Measurements from ENCODE around the gene TMCC1. TPM values are rescaled to one million over a fixed set of nuclear protein-coding genes. Genes with fewer than 3 reads are reported as not detected.
"Not testable (repeated sequence)": the region's sequence is repeated elsewhere in the genome, so short reads cannot be mapped to it uniquely, and the experiment has no call there.

The TMCC1 gene
- total and polyA plus RNA-seq, 7 donors: 12.4 to 55.0 (median 38.1) TPM

GRCh38 chr3:129890891-129891290 lies 2.6 kb downstream of the TMCC1 start:
- Histone ChIP-seq H3K27me3 (ENCODE audit: insufficient read depth in 3 of 3, low read length in 2 of 3) (no peaks in the 10 kb centered on the region), H3K4me3 (peak overlapping the region; percentile 95), H3K9me3 (no peaks in the 10 kb centered on the region), H3K27ac (peak overlapping the region; percentile 98), H3K36me3 (ENCODE audit: insufficient read depth in 1 of 2, low read depth in 1 of 2) (no peaks in the 10 kb centered on the region), H3K4me1 (peaks cover 48% of the 10 kb centered on the region)
- DNase-seq: no peak
- no peak for ATAC-seq
- WGBS, 3 donors: 84 to 89% (median 88%) methylated on average over 2 of the region's 2 CpGs
- intact Hi-C loops (cut with DNase I): loop anchor here in 1 of 2 donors (5.0 kb wide), 1 partner anchor 59 kb away; no protein-coding TSS in a partner anchor
- TF ChIP-seq CTCF (IDR thresholded peaks at IDR 0.05): no peak

- Histone ChIP-seq H3K4me3 (peak overlapping the region; percentile 95), H3K27me3 (ENCODE audit: insufficient read depth in 3 of 3, low read length in 2 of 3) (no peaks in the 10 kb centered on the region), H3K4me1 (peaks cover 48% of the 10 kb centered on the region), H3K27ac (peak overlapping the region; percentile 98), H3K9me3 (no peaks in the 10 kb centered on the region), H3K36me3 (ENCODE audit: insufficient read depth in 1 of 2, low read depth in 1 of 2) (no peaks in the 10 kb centered on the region)
- intact Hi-C loops (cut with DNase I): loop anchor here in 1 of 2 donors (5.0 kb wide), 1 partner anchor 58 kb away; no protein-coding TSS in a partner anchor
- WGBS, 3 donors: 38 to 54% (median 49%) methylated on average over 2 of the region's 2 CpGs
- DNase-seq (no peak), ATAC-seq (peak; percentile 48 to 58 (median 54))
- TF ChIP-seq CTCF (IDR thresholded peaks at IDR 0.05): no peak
These were observed 3.4 kb downstream of the TMCC1 start for GRCh38 chr3:129890125-129890524.

- Histone ChIP-seq H3K36me3 (ENCODE audit: insufficient read depth in 1 of 2, low read depth in 1 of 2) (no peaks in the 10 kb centered on the region), H3K27me3 (ENCODE audit: insufficient read depth in 3 of 3, low read length in 2 of 3) (no peaks in the 10 kb centered on the region), H3K9me3 (no peaks in the 10 kb centered on the region), H3K4me3 (no peak overlapping the region), H3K27ac (peak overlapping the region; percentile 98), H3K4me1 (peaks cover 41% of the 10 kb centered on the region)
- DNase-seq (no peak), ATAC-seq (no peak)
- WGBS, 3 donors: 38 to 53% (median 43%) methylated on average over 5 of the region's 5 CpGs
- intact Hi-C loops (cut with DNase I): no loop called here
- TF ChIP-seq CTCF (IDR thresholded peaks at IDR 0.05): no peak
These were observed 4.7 kb downstream of the TMCC1 start for GRCh38 chr3:129888771-129889170.

- ATAC-seq: no peak
- H3K36me3 ChIP-seq (ENCODE audit: insufficient read depth in 1 of 2, low read depth in 1 of 2): peaks cover 0 to 31% of the 10 kb centered on the region in 2 donors
- H3K27ac ChIP-seq: no peak overlapping the region
- no peaks in the 10 kb centered on the region for H3K9me3 ChIP-seq
- no peaks in the 10 kb centered on the region for H3K27me3 ChIP-seq (ENCODE audit: insufficient read depth in 3 of 3, low read length in 2 of 3)
- no peak for DNase-seq
- H3K4me3 ChIP-seq: no peak overlapping the region
- TF ChIP-seq CTCF (IDR thresholded peaks at IDR 0.05): no peak
- intact Hi-C loops (cut with DNase I): no loop called here
- 85 to 91% (median 90%) methylated on average over 2 of the region's 2 CpGs for WGBS, 3 donors
- peaks cover 17% of the 10 kb centered on the region for H3K4me1 ChIP-seq
These were observed 12.2 kb downstream of the TMCC1 start for GRCh38 chr3:129881261-129881660.

- Histone ChIP-seq H3K9me3 (no peaks in the 10 kb centered on the region), H3K4me1 (peaks cover 17% of the 10 kb centered on the region), H3K27me3 (ENCODE audit: insufficient read depth in 3 of 3, low read length in 2 of 3) (no peaks in the 10 kb centered on the region), H3K4me3 (no peak overlapping the region), H3K27ac (no peak overlapping the region), H3K36me3 (ENCODE audit: insufficient read depth in 1 of 2, low read depth in 1 of 2) (peaks cover 0 to 59% of the 10 kb centered on the region in 2 donors)
- ATAC-seq (no peak), DNase-seq (no peak)
- TF ChIP-seq CTCF (IDR thresholded peaks at IDR 0.05): no peak
- 46 to 69% (median 58%) methylated on average over 1 of the region's 1 CpG for WGBS, 3 donors
- intact Hi-C loops (cut with DNase I): no loop called here
These were observed 15.2 kb downstream of the TMCC1 start for GRCh38 chr3:129878355-129878754.

GRCh38 chr3:129874479-129874878 lies 19.0 kb downstream of the TMCC1 start:
- H3K4me3 ChIP-seq; DNase-seq; intact Hi-C loops (cut with DNase I); H3K27ac ChIP-seq; H3K9me3 ChIP-seq; H3K27me3 ChIP-seq (ENCODE audit: insufficient read depth in 3 of 3, low read length in 2 of 3); ATAC-seq: not testable (repeated sequence)
- H3K36me3 ChIP-seq (ENCODE audit: insufficient read depth in 1 of 2, low read depth in 1 of 2): peaks cover 0 to 51% of the 10 kb centered on the region in 2 donors
- peaks cover 29% of the 10 kb centered on the region for H3K4me1 ChIP-seq
- 96 to 97% (median 97%) methylated on average over 2 of the region's 2 CpGs for WGBS, 3 donors

Measured in psoas muscle (tissue), 8 donors.